ENCODE data around the gene HPD. TPM values are rescaled to one million over a fixed set of nuclear protein-coding genes. Genes with fewer than 3 reads are reported as not detected.

The HPD gene
- total RNA-seq, 1 donor from 2014 or later, result 1.8 TPM

DNA sequence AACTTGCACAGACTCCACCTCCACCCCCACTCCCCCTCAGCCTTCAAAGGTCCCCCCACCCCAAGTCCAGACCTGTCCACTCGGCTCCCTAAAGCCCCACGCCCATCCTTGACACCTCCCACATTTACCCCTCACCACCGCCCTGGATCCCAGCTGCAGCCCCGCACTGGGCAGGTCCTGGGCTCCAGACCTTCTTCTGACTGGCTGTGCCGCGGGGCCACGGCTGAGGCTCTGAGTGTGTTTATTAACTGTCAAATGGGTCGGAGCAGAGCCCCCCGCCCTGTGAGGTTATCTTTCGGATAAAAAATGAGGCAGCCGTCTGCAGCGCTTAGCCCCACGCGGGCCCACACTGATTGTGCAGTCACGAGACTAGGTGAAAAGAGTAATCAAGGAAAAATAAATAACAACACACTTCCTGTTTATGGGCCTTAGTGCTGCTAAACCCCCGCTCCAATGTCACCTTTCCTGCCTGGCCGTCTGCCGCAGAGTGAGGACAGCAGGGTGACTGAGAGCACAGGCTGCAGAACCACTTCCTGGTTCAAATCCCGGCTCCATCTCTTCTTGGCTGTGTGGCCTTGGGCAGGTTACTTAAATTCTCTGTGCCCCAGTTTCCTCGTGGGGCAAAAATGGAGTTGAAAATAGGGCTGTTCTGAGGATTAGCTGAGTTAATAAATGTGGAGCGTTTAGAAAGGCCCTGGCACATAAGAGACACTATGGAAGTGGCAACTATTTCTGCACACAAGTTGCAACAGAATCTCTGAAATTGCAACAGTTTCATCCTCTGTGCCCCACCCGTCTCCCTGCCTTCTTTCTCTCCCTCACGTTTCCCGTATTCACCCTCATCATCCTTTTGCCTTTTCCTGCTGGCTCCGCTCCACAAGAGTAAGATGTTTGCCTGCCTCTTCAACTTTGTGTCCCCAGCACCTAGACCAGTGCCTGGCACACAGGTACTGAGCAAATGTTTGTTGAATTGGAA, 45.5 kb downstream of the HPD start:
- peaks cover 35% of the 10 kb centered on the region for H3K4me1 ChIP-seq
- ATAC-seq (no peak), DNase-seq (no peak)
- H3K36me3 ChIP-seq, result peaks cover 69% of the 10 kb centered on the region
- intact Hi-C loops (cut with DNase I), result no loop called here
- H3K4me3 ChIP-seq, result peak overlapping the region; percentile 70
- no peak overlapping the region for H3K27ac ChIP-seq
- H3K27me3 ChIP-seq, result no peaks in the 10 kb centered on the region
- no peak for TF ChIP-seq CTCF (IDR thresholded peaks at IDR 0.05)
- no peaks in the 10 kb centered on the region for H3K9me3 ChIP-seq

DNA sequence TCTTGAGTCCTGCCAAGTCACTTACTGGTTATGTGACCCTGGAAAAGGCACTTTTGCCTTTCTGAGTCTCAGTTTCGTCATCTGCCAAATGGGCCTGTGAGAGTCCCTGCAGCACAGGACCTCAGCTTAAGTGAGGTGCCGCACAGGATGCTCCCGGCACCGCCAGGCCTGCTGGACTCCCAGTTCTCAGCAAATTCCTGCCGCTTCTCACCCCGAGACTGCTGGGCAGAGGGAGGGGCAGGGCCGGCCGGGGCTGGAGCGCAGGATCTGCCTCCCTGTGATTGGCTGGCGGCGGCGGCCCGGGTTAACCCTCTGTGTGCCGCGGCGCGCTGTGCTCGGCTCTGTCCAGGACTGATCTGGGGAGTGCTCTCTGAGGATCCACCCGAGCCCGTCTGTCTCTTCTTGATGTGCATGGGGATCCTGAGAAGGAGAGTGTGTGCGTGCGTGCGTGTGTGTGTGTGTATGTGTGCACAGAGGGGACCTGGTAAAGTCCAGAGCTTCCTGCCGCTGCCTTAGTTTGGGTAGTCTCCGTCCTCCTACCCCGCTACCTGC, 46.3 kb downstream of the HPD start:
- intact Hi-C loops (cut with DNase I), result no loop called here
- peak overlapping the region; percentile 73 for H3K27ac ChIP-seq
- DNase-seq (peak; percentile 90), ATAC-seq (peak; percentile 89)
- no peaks in the 10 kb centered on the region for H3K27me3 ChIP-seq
- peaks cover 36% of the 10 kb centered on the region for H3K4me1 ChIP-seq
- peak overlapping the region; percentile 70 for H3K4me3 ChIP-seq
- TF ChIP-seq CTCF (IDR thresholded peaks at IDR 0.05), result no peak
- H3K36me3 ChIP-seq, result peaks cover 66% of the 10 kb centered on the region
- H3K9me3 ChIP-seq, result no peaks in the 10 kb centered on the region

DNA sequence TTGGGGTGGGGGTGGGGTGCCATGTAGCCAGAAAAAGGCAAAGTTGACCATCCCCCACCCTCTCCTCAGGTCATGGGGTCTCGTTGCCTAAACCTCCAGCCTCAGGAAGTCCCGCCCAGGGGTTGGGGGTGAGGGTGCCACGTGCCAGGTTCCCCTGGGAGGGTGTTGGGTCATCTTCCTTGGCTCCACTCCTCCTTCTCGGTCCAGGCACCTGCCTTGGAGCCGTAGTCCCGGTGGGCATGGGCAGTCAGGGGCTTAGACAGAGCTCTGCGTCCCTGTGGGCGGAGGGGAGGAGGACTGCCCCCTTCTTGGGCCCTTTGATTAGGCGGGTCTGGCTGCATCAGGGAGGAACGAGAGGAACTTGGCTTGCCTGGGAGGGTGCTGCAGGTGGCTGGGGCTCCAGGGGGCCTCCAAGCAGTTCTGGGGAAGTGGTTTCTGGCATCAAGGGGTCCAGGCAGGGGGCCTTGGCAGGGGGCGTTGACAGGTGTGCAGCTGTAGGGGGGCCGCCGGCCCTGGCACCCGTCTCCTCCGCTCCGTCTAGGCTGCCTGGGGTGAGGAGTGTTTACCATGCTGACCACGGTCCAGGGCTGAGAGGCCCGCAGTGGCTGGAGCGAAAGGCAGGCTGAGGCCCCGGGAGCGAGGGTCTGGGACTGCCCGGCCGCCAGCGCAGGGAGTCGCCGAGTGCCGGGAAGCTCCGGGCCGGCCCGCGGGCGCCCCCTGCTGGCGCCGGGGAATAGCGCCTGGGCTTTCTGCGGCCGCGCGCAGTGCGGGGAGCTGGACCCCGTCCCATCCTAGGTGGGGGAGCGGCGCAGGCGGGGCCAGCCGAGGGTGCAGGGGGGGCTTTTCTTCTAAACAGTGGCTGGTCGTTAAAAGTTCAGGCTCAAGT, 47.0 kb downstream of the HPD start:
- Histone ChIP-seq H3K27me3 (no peaks in the 10 kb centered on the region), H3K9me3 (no peaks in the 10 kb centered on the region), H3K4me3 (peak overlapping the region; percentile 70), H3K4me1 (peaks cover 43% of the 10 kb centered on the region), H3K27ac (peak overlapping the region; percentile 73), H3K36me3 (peaks cover 66% of the 10 kb centered on the region)
- ATAC-seq (peak; percentile 92), DNase-seq (peak; percentile 89)
- intact Hi-C loops (cut with DNase I), result no loop called here
- peak; percentile 100 for TF ChIP-seq CTCF (IDR thresholded peaks at IDR 0.05)

DNA sequence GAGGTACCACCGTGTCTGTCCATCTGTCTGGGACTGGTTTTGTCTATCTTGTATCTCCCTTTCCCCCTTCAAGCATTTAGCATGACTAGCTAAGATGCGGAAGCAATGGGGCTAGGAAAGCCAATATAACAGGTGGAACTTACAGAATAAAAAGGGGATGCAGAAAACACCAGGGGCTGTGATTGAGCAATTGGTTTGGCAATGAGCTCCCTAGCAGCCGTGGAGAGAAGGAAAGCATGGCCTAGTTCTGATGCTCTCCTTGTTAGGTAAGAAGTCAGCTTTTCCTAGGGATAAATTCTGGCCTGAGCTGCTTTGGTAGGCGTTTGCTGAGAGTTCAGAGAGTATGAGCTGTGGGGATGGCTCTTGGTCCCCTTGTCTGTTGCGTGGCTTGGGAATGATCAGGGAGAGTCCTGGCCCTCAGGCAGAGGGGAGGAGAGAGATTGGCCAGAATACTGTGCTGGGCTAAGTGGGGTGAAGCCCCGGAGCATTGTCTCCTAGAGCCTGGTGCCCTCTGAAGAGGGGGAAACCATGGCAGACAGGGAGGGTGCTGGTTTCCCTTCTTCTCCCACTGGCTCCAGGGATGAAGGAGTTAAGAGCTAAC, 47.7 kb downstream of the HPD start:
- Histone ChIP-seq H3K4me1 (peaks cover 50% of the 10 kb centered on the region), H3K9me3 (no peaks in the 10 kb centered on the region), H3K27me3 (no peaks in the 10 kb centered on the region), H3K27ac (peak overlapping the region; percentile 73), H3K36me3 (peaks cover 60% of the 10 kb centered on the region), H3K4me3 (peak overlapping the region; percentile 70)
- ATAC-seq, result no peak
- intact Hi-C loops (cut with DNase I), result no loop called here
- no peak for DNase-seq
- no peak for TF ChIP-seq CTCF (IDR thresholded peaks at IDR 0.05)

- TF ChIP-seq CTCF (IDR thresholded peaks at IDR 0.05), result no peak
- no peak overlapping the region for H3K4me3 ChIP-seq
- H3K27me3 ChIP-seq, result no peaks in the 10 kb centered on the region
- intact Hi-C loops (cut with DNase I), result no loop called here
- no peak for ATAC-seq
- peaks cover 53% of the 10 kb centered on the region for H3K36me3 ChIP-seq
- DNase-seq, result no peak
- no peak overlapping the region for H3K27ac ChIP-seq
- H3K4me1 ChIP-seq, result peaks cover 56% of the 10 kb centered on the region
- H3K9me3 ChIP-seq, result no peaks in the 10 kb centered on the region
These were observed 48.3 kb downstream of the HPD start for GRCh38 chr12:121810234-121810817.

Measured in upper lobe of right lung (tissue), 1 donor.